Cerebellar cortex (tissue), 1 donor: ENCODE measurements around the gene KIAA0825.
"Not testable (repeated sequence)": the region's sequence is repeated elsewhere in the genome, so short reads cannot be mapped to it uniquely, and the experiment has no call there.

ENCODE experiments used
- DNase-seq: peaks from one replicate; pipeline ENCODE4 v3.0.0-alpha.2; 2015; ENCODE audit warnings: low spot score

Gene KIAA0825

DNA sequence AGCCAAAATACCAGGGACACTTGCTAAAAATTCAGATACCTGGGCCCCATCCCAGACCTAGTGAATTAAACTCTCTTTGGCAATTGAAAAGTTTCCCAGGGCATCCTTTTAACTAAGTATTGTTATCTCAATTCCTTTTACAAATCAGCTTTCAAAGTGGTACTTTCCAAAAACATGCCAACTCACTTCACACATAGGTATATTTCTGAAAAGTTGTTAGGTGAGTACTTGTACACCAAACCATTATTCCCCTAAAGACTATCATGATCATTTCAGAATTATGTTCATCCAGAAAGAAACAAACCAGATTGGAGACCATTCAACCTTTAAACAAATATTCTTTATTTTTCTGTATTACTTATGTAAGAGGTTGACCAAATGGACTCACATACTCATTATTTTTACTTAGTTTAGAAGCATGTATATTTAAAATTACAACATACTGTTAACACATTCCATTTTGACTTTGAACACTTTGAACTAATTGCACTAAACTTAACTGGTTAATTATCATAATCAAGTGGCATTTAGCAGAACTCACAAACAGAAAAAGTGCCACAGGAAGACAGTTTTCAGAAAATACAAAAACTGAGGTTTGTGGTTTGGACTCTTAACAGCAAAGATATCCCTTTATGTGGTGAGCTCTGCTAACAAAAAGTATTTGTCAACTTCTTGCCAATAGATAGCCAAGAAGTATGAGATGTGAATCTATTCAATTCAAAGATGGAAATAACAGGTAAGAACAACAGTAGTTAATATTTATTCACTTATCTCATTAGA, 40.7 kb downstream of the KIAA0825 start:
- no peak for DNase-seq

- no peak for DNase-seq
These were observed 43.2 kb downstream of the KIAA0825 start for GRCh38 chr5:94575196-94575595.

GRCh38 chr5:94573349-94573748, 45.1 kb downstream of the KIAA0825 start:
- DNase-seq = not testable (repeated sequence)

DNA sequence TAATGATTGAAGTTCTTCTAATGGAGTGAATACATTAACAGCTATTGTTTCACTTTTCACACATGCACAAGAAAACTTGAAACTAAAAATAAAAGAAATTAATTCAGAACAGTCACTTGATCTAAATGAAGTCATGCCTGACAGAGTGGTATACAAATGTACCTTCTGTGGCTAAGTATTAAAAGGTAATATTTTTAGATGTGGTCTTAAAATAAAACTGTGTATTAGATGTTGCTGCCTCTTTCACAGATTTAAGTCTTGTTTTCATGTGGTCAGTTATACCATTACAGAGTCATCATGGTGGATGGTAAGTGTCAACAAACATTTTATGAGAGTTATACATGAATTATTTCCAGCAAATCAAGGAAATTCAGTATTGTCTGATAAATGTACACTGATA, 47.0 kb downstream of the KIAA0825 start:
- no peak for DNase-seq

- DNase-seq = no peak
These were observed 53.6 kb downstream of the KIAA0825 start for GRCh38 chr5:94564812-94565211.

DNA sequence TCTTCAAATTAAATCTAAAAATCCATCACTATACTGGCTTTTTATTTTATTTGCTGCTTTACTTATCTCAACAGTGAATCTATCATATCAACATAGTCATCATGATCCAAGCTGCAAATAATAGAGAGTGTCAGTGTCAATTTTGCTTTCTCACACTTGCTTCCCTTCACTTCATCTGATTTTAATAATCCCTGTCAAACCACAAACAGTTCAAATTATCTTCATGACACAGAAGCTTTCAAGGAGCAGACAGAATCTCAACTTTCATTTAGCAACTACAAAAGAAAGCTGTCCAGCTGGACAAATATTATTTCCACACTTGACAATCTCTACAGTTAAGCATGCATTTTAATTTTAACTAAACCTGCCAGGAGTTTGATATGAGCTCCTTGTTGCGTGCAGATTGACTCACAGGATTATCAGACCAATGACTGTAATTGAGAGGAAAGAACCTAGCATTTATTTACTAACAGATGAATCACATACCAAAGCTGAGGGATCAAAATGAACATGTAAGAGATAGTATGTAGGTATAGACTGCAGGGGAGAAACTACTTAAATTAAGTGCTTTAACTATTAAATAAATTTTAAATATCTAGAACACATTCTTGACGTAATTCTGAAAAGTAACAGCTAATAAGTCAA, 56.0 kb downstream of the KIAA0825 start:
- no peak for DNase-seq

GRCh38 chr5:94558028-94558427, 60.4 kb downstream of the KIAA0825 start:
- DNase-seq = no peak

DNA sequence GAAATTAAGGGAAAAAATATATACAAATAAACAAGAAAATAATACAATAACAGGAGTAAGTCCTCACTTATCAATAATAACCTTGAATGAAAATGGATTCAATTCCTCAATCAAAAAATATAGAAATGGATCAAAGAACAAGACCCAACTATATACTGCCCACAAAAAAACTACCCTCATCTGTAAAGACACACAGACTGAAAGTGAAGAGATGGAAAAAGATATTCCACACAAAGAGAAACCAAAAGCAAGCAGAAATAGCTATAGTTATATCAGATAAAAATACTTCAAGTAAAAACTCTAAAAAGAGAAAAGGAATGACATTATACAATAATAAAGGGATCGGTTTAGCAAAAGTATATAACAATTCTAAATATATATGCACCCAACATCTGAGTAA, 66.5 kb downstream of the KIAA0825 start:
- DNase-seq = no peak

DNA sequence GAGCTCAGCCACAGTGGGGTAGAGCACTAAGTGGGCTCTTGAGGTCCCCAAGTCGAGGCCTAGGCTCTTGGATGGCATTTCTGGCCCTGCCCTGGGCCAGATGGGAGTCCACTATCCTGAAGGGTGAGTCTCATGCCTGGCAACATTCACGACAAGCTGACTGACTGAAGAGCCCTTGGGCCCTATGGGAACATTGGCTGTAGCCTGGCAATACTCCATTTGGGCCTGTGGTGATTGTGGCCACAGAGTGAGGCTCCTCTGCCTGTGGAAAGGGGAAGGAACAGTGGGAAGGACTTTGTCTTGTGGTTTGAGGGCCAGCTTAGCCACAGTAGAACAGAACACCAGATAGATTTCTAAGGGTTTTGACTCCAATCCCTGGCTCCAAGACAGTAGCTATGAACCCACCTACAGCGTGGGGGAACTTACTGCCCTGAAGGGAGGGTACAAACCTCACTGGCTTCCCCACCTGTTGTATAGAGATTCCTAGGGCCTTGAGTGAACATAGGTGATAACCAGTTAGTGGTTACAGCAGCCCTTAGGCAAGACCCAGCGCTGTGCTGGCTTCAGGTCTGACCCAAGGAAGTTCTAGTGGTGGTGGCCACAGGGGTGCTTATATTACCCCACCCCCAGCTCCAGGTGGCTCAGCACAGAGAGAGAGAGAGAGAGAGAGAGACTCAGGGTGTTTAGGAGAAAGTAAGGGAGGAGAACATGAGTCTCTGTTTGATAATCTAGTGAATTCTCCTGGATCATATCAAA, 72.4 kb downstream of the KIAA0825 start:
- no peak for DNase-seq

- no peak for DNase-seq
These were observed 73.4 kb downstream of the KIAA0825 start for GRCh38 chr5:94544875-94545547.

- no peak for DNase-seq
These were observed 74.3 kb downstream of the KIAA0825 start for GRCh38 chr5:94544031-94544650.

DNA sequence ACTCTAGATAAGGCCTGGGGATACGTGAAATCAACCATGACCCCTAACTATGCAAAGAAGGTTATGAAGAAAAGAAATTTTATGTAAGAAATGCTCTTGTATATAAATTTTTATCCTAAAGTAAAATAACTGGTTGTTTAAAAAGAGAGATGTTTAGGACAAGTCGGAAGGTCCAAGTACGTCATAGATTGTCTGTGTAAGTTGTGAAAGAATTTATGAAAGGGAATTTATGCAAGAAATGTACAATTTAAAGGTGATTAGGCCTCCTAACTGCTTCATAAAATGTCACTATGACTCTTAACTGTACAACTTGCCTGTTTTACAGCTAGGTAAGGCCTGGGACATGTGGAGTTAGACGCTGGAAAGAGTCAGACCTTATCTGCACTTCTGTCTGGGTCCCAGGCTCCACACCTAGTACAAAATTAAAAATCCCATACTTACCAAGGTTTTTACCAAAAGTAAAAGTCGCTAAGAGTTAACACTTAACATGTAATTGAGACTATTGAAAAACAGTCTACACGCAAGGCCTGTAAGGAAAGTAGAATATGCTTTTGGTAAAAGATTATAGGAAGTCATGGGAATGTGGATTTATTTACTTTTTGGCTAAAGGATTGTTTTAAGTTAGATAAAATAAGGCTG, 77.4 kb downstream of the KIAA0825 start:
- DNase-seq = no peak

DNA sequence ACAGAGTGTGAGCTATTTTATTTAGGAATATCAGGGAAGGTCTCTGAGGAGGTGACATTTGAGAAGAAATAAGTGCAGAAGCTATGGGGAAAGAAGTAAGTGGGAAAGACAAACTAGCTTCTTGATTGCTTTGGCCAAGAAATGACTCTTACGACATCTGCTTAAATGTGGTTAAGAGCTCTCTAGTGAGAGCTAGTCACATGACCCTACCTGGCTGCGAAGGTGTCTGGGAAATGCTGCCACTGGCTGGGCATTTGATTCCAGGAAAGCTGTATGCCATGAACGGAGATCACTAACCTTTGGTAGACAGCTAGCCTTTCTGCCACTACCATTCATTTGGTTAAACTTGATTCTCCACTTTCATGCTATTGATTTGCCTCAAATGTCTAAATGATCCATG, 80.1 kb downstream of the KIAA0825 start:
- no peak for DNase-seq

DNA sequence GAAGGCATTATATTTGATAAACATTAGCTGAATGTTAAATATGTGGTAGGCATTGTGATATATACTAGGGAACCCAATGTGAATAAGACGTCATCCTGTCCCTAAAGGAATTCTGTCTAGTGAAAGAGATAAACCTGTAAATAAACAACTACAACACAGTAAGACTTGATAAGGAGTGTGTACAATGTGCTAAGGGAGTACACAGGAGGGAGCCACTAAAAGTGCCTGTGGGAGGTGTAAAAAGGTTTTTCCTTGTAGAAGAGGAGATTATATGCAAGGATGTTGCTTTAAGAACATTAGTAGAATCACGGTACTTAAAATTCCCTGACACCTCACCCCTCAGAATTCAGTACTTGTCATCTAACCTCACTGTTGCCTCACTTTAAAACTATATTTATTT, 91.7 kb downstream of the KIAA0825 start:
- no peak for DNase-seq

GRCh38 chr5:94524841-94525697, 93.3 kb downstream of the KIAA0825 start:
- DNase-seq = peak; percentile 84

GRCh38 chr5:94523018-94523417, 95.4 kb downstream of the KIAA0825 start:
- no peak for DNase-seq

DNA sequence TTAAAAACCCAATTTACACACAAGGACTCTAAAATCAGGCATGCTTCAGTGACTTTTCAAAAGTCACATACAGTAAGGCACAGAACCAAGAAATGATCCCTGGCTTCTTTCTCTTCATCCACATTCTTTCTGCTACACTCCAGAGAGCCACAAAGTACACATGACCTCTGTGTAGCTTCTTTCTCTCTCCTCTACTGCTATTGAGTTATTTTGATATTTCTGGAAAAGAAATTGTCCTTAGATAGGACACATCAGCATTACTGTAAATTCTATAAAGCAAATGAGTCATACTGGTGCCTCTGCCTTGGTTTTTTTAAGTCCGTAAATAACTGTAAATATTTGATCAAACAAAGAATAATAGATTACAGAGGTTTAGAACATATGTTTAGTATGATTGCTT, 96.3 kb downstream of the KIAA0825 start:
- no peak for DNase-seq

DNA sequence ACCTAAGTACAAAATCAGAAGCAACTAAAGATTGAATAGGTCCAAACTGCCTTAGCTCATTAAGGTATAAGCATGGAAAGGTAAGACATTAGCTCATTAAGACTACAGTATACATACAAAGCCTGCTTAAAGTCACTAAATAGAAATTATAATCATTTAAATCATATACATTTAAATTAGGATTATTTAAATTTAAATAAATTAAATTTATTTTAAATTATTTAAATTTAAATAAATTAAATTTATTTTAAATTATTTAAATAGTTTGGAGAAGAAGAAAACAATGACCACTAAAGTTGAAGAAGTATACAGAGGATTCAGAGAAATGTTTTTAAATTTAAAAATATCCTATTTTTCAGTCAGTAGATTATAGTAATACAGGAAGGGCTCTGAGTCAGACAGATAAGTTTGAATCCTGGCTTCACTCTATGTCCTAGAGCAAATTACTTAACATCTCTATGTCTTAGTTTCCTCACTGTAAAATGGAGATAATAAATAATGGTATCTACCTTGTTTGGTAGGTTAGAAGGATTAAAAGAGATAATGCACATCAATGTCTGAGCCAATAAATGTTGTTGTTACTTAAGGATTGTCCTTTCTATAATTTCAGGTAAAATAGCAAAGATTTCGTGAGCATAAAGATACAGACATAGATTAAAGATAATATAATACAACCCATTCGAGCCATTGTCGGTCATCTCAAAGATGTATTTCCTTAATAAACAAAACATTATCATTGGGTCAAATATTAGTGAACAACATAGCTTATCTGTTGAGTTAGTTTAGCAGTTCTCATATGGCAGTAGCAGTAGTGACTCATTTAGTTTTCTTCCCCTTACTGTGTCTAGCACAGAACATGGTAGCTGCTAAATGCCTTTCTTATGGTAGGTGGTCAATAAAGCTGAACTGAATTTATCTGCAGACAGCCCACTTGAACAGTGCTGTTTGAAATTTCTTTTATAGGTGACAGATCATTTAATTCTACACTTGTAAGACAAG, 100.6 kb downstream of the KIAA0825 start:
- DNase-seq = no peak

DNA sequence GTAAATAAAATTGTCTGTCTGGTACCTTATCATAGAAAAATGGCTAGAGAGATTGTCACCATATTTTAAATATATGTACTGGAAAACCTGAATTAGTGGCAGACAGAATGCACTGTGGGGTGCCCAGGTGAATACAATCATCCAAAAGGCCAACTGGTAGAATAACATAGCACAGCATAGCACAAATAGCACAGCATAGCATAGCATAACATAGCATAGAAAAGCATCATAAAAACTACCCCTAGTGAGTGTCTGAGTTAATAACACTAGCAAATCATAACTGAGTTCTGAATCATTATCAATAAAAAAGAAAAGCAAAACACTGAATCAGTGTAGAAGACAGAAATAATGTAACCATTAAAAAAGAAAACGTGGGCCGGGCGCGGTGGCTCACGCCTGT, 102.3 kb downstream of the KIAA0825 start:
- DNase-seq = no peak
